Activated CD4-positive, alpha-beta T cell treated with anti-CD3 and anti-CD28 coated beads, Interleukin-2, amount 50 U/mL, for 16 hours (primary cell): ENCODE results near the gene GPLD1.
A peak's percentile ranks its signal among the peaks of the same experiment; 100 is the strongest.
"Not testable (repeated sequence)": the region's sequence is repeated elsewhere in the genome, so short reads cannot be mapped to it uniquely, and the experiment has no call there.

Source experiments
- DNase-seq: peaks from one replicate; pipeline ENCODE4 v3.0.0-alpha.2; 2020

GPLD1 gene

GRCh38 chr6:24408719-24409410, 80.5 kb downstream of the GPLD1 start:
- no peak for DNase-seq

GRCh38 chr6:24405262-24405661, 84.1 kb downstream of the GPLD1 start:
- DNase-seq, result no peak

GRCh38 chr6:24403501-24403824, 85.9 kb downstream of the GPLD1 start:
- no peak for DNase-seq

DNA sequence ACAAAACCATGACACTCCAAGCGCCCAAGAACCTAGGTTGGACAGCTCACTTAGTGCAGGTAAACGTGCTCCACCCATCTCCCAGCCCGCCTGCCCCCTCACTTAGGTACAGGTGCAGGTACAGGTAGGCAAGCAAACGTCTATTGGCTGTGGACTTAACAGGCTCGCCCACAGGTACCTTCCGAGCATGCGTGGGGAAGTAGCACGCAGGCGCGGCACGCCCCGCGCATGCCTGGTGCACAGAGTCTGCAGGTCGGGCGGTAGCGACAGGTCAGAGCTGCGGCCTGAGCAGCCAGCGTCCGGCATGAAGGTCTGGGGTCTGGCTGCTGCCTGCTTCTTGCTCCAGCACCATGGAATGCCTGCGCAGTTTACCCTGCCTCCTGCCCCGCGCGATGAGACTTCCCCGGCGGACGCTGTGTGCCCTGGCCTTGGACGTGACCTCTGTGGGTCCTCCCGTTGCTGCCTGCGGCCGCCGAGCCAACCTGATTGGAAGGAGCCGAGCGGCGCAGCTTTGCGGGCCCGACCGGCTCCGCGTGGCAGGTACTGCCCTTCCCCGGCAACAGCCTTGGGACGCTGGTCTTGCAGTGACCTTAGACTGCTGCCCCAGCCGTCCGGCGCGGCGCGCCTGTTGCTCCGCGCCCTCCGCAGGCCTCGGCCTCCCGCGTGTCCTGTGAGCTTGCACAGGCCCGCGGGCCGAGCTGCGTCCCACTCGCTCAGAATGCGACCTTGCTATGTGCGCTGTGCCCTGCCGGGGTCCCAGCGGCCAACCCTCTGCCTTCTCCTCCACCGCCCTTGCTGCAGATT, 86.5 kb downstream of the GPLD1 start, which contains the start of gene MRS2:
Gene MRS2, plus strand, starts transcription at position 240 of the 804 bp plus-strand sequence. Its CDS starts 111 bp downstream, at position 351.
- peak; percentile 83 for DNase-seq

DNA sequence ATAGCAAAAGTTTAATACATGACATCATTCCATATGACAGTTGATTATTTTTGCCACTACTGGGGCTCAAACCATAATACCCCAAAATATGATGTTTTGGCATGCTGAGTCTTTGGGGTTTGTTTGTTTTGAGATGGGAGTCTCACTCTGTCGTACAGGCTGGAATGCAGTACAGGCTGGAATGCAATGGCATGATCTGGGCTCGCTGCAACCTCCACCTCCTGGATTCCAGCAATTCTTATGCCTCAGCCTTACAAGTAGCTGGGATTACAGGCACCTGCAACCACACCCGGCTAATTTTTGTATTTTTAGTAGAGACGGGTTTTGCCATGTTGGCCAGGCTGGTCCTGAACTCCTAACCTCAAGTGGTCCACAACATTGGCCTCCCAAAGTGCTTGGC, 87.9 kb downstream of the GPLD1 start:
- no peak for DNase-seq

GRCh38 chr6:24400045-24401039, 89.0 kb downstream of the GPLD1 start:
- DNase-seq, result not testable (repeated sequence)

DNA sequence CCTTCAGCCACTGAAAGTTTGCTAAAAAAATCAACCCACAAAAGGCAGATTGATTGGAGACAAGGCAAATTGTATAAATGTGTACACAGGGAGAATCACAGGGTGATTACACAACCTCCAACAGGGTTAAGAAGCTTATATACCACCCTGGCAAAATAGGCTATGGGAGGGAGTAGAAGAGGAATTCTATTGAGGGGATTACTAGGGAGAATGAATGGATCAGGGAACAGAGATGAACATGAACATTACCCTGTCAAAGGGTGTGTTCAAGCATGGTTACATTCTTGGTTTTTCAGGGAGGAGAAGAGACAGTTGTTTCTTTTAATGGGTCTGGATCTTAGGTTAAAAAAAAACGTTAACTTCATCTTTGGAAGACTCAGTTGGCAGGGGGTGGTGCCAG, 91.7 kb downstream of the GPLD1 start:
- DNase-seq, result no peak

- no peak for DNase-seq
Observed at GRCh38 chr6:24396824-24397223, 92.6 kb downstream of the GPLD1 start.

DNA sequence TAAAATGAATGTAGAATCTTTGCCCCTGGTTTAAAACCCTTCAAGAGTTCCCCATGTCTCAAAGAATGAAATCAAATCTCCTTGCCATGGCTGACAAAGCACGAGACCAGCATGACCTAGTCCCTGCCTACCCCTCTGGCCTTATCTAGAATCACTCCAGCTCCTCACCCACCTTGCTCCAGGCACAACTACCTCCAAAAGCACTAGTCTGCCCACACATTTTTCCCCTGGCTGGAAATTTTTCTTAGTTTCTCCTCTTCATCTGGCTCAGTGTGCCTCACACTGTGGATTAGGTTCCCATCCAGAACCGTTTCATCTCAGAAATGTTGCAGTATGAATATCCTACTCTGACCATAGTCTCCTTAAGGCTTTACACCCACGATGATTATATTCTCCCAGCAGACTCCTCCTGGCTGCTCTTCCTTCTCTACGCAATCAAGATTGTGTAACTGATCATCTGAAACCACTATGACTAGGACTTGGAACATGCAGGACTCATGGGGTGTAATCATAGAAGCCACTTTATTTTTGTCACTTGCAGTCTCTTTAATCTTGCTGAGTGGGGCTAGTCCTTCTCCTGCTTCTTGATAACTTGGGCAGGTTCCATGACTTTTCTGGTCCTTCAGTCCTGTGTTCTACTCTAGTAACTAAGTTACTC, 94.5 kb downstream of the GPLD1 start:
- no peak for DNase-seq

GRCh38 chr6:24394061-24394779, 95.2 kb downstream of the GPLD1 start:
- no peak for DNase-seq

GRCh38 chr6:24391756-24392405, 97.5 kb downstream of the GPLD1 start:
- peak; percentile 10 for DNase-seq

GRCh38 chr6:24391208-24391607, 98.2 kb downstream of the GPLD1 start:
- DNase-seq, result no peak

- DNase-seq, result no peak
Observed at GRCh38 chr6:24387818-24388217, 101.6 kb downstream of the GPLD1 start.

GRCh38 chr6:24385536-24386269, 103.7 kb downstream of the GPLD1 start:
- DNase-seq, result no peak

- not testable (repeated sequence) for DNase-seq
Observed at GRCh38 chr6:24384369-24385130, 104.8 kb downstream of the GPLD1 start.

DNA sequence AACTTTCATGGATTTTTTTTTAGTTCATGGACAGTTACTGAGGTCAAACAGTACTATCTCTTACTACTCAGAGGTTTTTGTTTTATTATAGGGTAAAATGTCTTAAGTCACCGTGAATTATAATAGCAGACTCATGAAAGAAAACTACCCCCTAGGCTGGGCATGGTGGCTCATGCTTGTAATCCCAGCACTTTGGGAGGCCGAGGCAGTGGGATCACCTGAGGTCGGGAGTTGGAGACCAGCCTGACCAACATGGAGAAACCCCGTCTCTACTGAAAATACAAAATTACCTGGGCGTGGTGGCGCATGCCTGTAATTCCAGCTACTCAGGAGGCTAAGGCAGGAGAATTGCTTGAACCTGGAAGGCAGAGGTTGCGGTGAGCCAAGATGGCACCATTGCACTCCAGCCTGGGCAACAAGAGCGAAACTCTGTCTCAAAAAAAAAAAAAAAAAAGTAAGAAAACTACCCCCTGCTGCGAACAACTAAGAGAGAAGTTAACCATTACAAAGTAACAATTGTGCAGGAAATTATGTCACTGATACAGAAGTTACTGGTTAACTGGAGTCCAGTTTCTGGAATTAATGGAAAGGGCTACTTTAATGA, 106.4 kb downstream of the GPLD1 start:
- not testable (repeated sequence) for DNase-seq

DNA sequence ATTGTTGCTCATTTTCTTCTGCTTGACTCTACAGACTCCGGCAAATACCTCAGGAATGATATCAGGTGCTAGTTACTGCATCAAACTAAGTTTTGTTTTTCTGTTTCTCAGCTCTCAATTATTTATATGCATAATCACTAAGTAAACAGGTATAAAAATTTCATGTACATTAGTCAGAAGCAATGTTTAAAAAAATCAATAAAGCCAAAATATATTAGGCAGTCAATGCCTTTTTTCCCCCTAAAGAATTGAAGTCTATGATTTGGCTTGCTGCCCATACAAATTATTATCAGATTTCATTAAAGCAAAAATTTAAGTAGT, 107.2 kb downstream of the GPLD1 start:
- DNase-seq, result no peak

DNA sequence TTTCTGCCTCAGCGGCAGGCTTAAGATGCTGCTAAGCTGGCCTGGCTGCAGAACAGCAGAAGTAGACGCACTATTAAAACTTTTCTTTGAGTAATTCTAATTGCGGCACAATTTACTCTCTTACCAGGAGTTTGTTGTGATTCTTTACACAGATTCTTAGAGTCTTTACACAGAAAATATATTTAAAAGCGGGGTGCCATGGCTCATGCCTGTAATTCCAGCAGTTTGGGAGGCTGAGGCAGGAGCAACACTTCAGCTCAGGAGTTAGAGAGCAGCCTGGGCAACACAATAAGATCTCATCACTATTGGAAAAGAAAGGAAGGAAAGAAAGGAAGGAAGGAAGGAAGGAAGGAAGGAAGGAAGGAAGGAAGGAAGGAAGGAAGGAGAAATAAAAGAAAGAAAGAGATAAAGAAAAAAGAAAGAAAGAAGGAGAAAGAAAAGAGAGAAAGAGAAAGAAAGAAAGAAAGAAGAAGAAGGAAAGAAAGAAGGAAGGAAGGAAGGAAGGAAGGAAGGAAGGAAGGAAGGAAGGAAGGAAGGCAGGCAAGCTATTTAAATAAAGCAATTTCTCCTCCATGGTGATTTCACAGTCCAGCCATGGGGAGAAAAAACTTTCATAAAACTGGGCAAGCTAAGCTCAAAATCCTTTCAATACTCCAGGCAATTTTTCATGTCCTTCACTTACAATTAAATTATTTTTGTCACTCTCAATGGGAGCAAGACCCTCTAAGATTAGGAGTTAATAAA, 107.7 kb downstream of the GPLD1 start:
- no peak for DNase-seq
